Trophoblast cell (in vitro differentiated cells and primary cell): ENCODE data around the gene RNPC3.
"Not testable (repeated sequence)": the region's sequence is repeated elsewhere in the genome, so short reads cannot be mapped to it uniquely, and the experiment has no call there.

Source experiments
- DNase-seq, 2 donors: peaks; one replicate each; pipeline ENCODE4 v3.0.0-alpha.2; 2016
- H2AFZ ChIP-seq: 2 replicates; pipeline ENCODE4 v1.6.1; 2013; ENCODE audit warnings: low read length, moderate library complexity, mild to moderate bottlenecking; ENCODE audit not compliant: insufficient read depth, poor library complexity
- H2AK5ac ChIP-seq: 2 replicates; pipeline ENCODE4 v1.6.1; 2013; ENCODE audit warnings: mild to moderate bottlenecking, low read length
- H2BK120ac ChIP-seq: 2 replicates; pipeline ENCODE4 v1.6.1; 2013; ENCODE audit warnings: low read length, mild to moderate bottlenecking, moderate library complexity; ENCODE audit not compliant: insufficient read depth, poor library complexity
- H2BK12ac ChIP-seq: 2 replicates; pipeline ENCODE4 v1.6.1; 2013; ENCODE audit warnings: mild to moderate bottlenecking, low read length, moderate library complexity
- H2BK5ac ChIP-seq: 2 replicates; pipeline ENCODE4 v1.6.1; 2013; ENCODE audit warnings: low read length, low read depth, moderate library complexity, mild to moderate bottlenecking; ENCODE audit not compliant: poor library complexity
- H3K14ac ChIP-seq: 2 replicates; pipeline ENCODE4 v1.6.1; 2013; ENCODE audit warnings: mild to moderate bottlenecking, low read length
- H3K18ac ChIP-seq: 2 replicates; pipeline ENCODE4 v1.6.1; 2013; ENCODE audit warnings: mild to moderate bottlenecking, low read length
- H3K23ac ChIP-seq: 2 replicates; pipeline ENCODE4 v1.6.1; 2013; ENCODE audit warnings: low read length
- H3K27ac ChIP-seq: 2 replicates; pipeline ENCODE4 v1.5.1; 2013; ENCODE audit warnings: low read depth, mild to moderate bottlenecking, inconsistent platforms, low read length, moderate library complexity
- H3K27me3 ChIP-seq: 2 replicates; pipeline ENCODE4 v1.6.1; 2013; ENCODE audit warnings: inconsistent platforms, mild to moderate bottlenecking, low read length, moderate library complexity; ENCODE audit not compliant: insufficient read depth
- H3K36me3 ChIP-seq, 2 experiments: 1 replicate in 1 of 2; 2 replicates in 1 of 2; pipeline ENCODE4 v1.6.1; 2013; ENCODE audit warnings: low read length in 2 of 2, mild to moderate bottlenecking in 2 of 2, moderate library complexity in 1 of 2; ENCODE audit not compliant: insufficient read depth in 2 of 2, control insufficient read depth in 1 of 2
- H3K4ac ChIP-seq: 2 replicates; pipeline ENCODE4 v1.6.1; 2013; ENCODE audit warnings: low read depth, mild to moderate bottlenecking, low read length, moderate library complexity
- H3K4me1 ChIP-seq, 2 experiments: 1 replicate in 1 of 2; 2 replicates in 1 of 2; pipeline ENCODE4 v1.6.1; 2013; ENCODE audit warnings: low read length in 2 of 2, mild to moderate bottlenecking in 2 of 2, moderate library complexity in 1 of 2; ENCODE audit not compliant: insufficient read depth in 2 of 2, control insufficient read depth in 1 of 2
- H3K4me2 ChIP-seq: 2 replicates; pipeline ENCODE4 v1.6.1; 2013; ENCODE audit warnings: inconsistent platforms, mild to moderate bottlenecking, low read length, moderate library complexity
- H3K4me3 ChIP-seq: 2 replicates; pipeline ENCODE4 v1.5.1; 2013; ENCODE audit warnings: mild to moderate bottlenecking, low read depth, low read length, inconsistent platforms
- H3K79me1 ChIP-seq: one replicate; pipeline ENCODE4 v1.6.1; 2013; ENCODE audit warnings: low read length
- H3K79me2 ChIP-seq: 2 replicates; pipeline ENCODE4 v1.6.1; 2013; ENCODE audit warnings: low read length, mild to moderate bottlenecking; ENCODE audit not compliant: control insufficient read depth, insufficient read depth, poor library complexity
- H3K9ac ChIP-seq: 2 replicates; pipeline ENCODE4 v1.6.1; 2013; ENCODE audit warnings: mild to moderate bottlenecking, low read length
- H3K9me3 ChIP-seq: 2 replicates; pipeline ENCODE4 v1.6.1; 2013; ENCODE audit warnings: low read depth, mild to moderate bottlenecking, control low read depth, inconsistent platforms, low read length; ENCODE audit not compliant: insufficient read depth
- H4K12ac ChIP-seq: 2 replicates; pipeline ENCODE4 v1.6.1; 2013; ENCODE audit warnings: low read depth, mild to moderate bottlenecking, low read length, moderate library complexity
- H4K8ac ChIP-seq: 2 replicates; pipeline ENCODE4 v1.6.1; 2013; ENCODE audit warnings: low read depth, mild to moderate bottlenecking, low read length, moderate library complexity
- H4K91ac ChIP-seq: one replicate; pipeline ENCODE4 v1.6.1; 2013; ENCODE audit warnings: low read depth, mild to moderate bottlenecking, low read length, moderate library complexity
- WGBS: extraction: QIAGEN DNeasy Blood & Tissue Kit; methylation state at CpG from one replicate; pipeline ENCODE4 v1.1.7; 2013; ENCODE audit warnings: missing lambda C conversion rate; ENCODE audit not compliant: insufficient read length, insufficient coverage; ENCODE audit errors: extremely low coverage; 5-methylcytosine and 5-hydroxymethylcytosine counted together

RNPC3 gene

GRCh38 chr1:103547840-103548239 lies 22.3 kb downstream of the RNPC3 start:
- H3K14ac ChIP-seq = no peak overlapping the region
- no peaks in the 10 kb centered on the region for H3K79me1 ChIP-seq
- H3K4me1 ChIP-seq = no peaks in the 10 kb centered on the region
- no peak overlapping the region for H3K4me3 ChIP-seq
- no peak overlapping the region for H3K4me2 ChIP-seq
- no peak overlapping the region for H3K9ac ChIP-seq
- H3K23ac ChIP-seq = no peak overlapping the region
- H2BK12ac ChIP-seq = no peak overlapping the region
- no peaks in the 10 kb centered on the region for H3K27me3 ChIP-seq
- WGBS = no CpG with 5 or more reads among the region's 3 CpGs
- no peak overlapping the region for H3K27ac ChIP-seq
- H3K79me2 ChIP-seq = no peaks in the 10 kb centered on the region
- no peak overlapping the region for H2AK5ac ChIP-seq
- no peak overlapping the region for H3K4ac ChIP-seq
- no peak overlapping the region for H2BK5ac ChIP-seq
- no peak for DNase-seq
- no peak overlapping the region for H4K8ac ChIP-seq
- H4K12ac ChIP-seq = no peak overlapping the region
- H4K91ac ChIP-seq = no peak overlapping the region
- H2BK120ac ChIP-seq = no peak overlapping the region
- no peaks in the 10 kb centered on the region for H3K9me3 ChIP-seq
- H2AFZ ChIP-seq = no peak overlapping the region
- H3K36me3 ChIP-seq = peaks cover 6 to 13% of the 10 kb centered on the region in 2 experiments
- no peak overlapping the region for H3K18ac ChIP-seq

GRCh38 chr1:103560427-103560826 lies 34.9 kb downstream of the RNPC3 start:
- DNase-seq = no peak
- H3K4ac ChIP-seq = no peak overlapping the region
- no peak overlapping the region for H2BK120ac ChIP-seq
- H3K14ac ChIP-seq = no peak overlapping the region
- no peak overlapping the region for H3K23ac ChIP-seq
- no peak overlapping the region for H4K8ac ChIP-seq
- no peak overlapping the region for H2BK12ac ChIP-seq
- H3K4me1 ChIP-seq = no peaks in the 10 kb centered on the region
- no peaks in the 10 kb centered on the region for H3K79me2 ChIP-seq
- no peak overlapping the region for H4K91ac ChIP-seq
- H3K18ac ChIP-seq = no peak overlapping the region
- H4K12ac ChIP-seq = no peak overlapping the region
- no peaks in the 10 kb centered on the region for H3K27me3 ChIP-seq
- H3K79me1 ChIP-seq = no peaks in the 10 kb centered on the region
- H3K36me3 ChIP-seq = peaks cover 0 to 2% of the 10 kb centered on the region in 2 experiments
- no peak overlapping the region for H2AK5ac ChIP-seq
- H3K27ac ChIP-seq = no peak overlapping the region
- no peaks in the 10 kb centered on the region for H3K9me3 ChIP-seq
- H3K4me3 ChIP-seq = no peak overlapping the region
- H2BK5ac ChIP-seq = no peak overlapping the region
- no peak overlapping the region for H2AFZ ChIP-seq
- H3K4me2 ChIP-seq = no peak overlapping the region
- H3K9ac ChIP-seq = no peak overlapping the region

- H3K9ac ChIP-seq, H3K27me3 ChIP-seq, H3K23ac ChIP-seq, DNase-seq, H2BK120ac ChIP-seq, H3K4ac ChIP-seq, H3K18ac ChIP-seq, H2AK5ac ChIP-seq, H3K9me3 ChIP-seq, H3K4me2 ChIP-seq, H4K91ac ChIP-seq, H2BK12ac ChIP-seq, H3K4me3 ChIP-seq, H3K79me2 ChIP-seq, H4K12ac ChIP-seq, H3K4me1 ChIP-seq, H3K79me1 ChIP-seq, H2BK5ac ChIP-seq, H2AFZ ChIP-seq, H4K8ac ChIP-seq, H3K27ac ChIP-seq, H3K14ac ChIP-seq, H3K36me3 ChIP-seq: not testable (repeated sequence)
- no CpG with 5 or more reads among the region's 3 CpGs for WGBS
Observed at GRCh38 chr1:103561124-103561523, 35.6 kb downstream of the RNPC3 start.

- H2BK12ac ChIP-seq = no peak overlapping the region
- WGBS = 100% methylated on average over 2 of the region's 2 CpGs
Observed at GRCh38 chr1:103561643-103562395, 36.3 kb downstream of the RNPC3 start.

More at GRCh38 chr1:103561643-103562395, 36.3 kb downstream of the RNPC3 start:
- Histone ChIP-seq H3K18ac (no peak overlapping the region), H3K27ac (no peak overlapping the region), H3K36me3 (peaks cover 0 to 2% of the 10 kb centered on the region in 2 experiments), H3K4ac (no peak overlapping the region), H3K4me1 (no peaks in the 10 kb centered on the region), H3K79me1 (no peaks in the 10 kb centered on the region), H3K23ac (no peak overlapping the region), H4K91ac (no peak overlapping the region), H3K4me3 (no peak overlapping the region), H3K9ac (no peak overlapping the region), H3K4me2 (no peak overlapping the region), H3K79me2 (no peaks in the 10 kb centered on the region), H2BK5ac (no peak overlapping the region), H4K8ac (no peak overlapping the region), H3K9me3 (no peaks in the 10 kb centered on the region), H3K14ac (no peak overlapping the region), H2BK120ac (no peak overlapping the region), H2AK5ac (no peak overlapping the region), H3K27me3 (no peaks in the 10 kb centered on the region), H2AFZ (no peak overlapping the region), H4K12ac (no peak overlapping the region)
- DNase-seq = peak in 1 of 2 donors; percentile 25
